GM10266 (cell line): ENCODE data around the gene CPO.

Experiments
- DNase-seq: peaks from one replicate; pipeline ENCODE4 v3.0.0; 2012; ENCODE audit errors: extremely low spot score
- TF ChIP-seq, protein P1 (sequence below): IDR thresholded peaks from 2 replicates; pipeline ENCODE4 v1.5.1; 2012; ENCODE audit warnings: mild to moderate bottlenecking, low read depth; ENCODE audit not compliant: control insufficient read depth, insufficient read depth; ENCODE audit errors: missing control alignments

CPO gene, protein sequence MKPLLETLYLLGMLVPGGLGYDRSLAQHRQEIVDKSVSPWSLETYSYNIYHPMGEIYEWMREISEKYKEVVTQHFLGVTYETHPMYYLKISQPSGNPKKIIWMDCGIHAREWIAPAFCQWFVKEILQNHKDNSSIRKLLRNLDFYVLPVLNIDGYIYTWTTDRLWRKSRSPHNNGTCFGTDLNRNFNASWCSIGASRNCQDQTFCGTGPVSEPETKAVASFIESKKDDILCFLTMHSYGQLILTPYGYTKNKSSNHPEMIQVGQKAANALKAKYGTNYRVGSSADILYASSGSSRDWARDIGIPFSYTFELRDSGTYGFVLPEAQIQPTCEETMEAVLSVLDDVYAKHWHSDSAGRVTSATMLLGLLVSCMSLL

DNA sequence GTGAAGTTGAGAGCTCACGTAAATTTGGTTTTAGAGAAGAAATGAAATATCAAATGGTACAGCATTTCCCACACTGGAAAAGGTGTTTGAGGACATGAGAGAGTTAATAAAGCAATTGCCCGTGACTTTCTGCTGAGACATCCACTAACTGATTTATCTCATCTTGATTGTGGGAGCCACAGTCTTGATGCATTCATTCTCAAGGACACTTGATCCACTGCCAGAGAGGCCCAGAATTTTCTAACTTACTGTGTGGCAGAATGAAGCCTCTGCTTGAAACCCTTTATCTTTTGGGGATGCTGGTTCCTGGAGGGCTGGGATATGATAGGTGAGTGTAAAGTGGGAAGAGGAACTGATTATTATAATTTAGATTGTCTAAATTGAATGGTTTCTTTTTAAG is at the start of gene CPO:
CPO (plus strand) TSS at position 179 of the 400 bp plus-strand sequence; CDS start at position 261, 82 bp downstream.
- TF ChIP-seq, protein P1, sequence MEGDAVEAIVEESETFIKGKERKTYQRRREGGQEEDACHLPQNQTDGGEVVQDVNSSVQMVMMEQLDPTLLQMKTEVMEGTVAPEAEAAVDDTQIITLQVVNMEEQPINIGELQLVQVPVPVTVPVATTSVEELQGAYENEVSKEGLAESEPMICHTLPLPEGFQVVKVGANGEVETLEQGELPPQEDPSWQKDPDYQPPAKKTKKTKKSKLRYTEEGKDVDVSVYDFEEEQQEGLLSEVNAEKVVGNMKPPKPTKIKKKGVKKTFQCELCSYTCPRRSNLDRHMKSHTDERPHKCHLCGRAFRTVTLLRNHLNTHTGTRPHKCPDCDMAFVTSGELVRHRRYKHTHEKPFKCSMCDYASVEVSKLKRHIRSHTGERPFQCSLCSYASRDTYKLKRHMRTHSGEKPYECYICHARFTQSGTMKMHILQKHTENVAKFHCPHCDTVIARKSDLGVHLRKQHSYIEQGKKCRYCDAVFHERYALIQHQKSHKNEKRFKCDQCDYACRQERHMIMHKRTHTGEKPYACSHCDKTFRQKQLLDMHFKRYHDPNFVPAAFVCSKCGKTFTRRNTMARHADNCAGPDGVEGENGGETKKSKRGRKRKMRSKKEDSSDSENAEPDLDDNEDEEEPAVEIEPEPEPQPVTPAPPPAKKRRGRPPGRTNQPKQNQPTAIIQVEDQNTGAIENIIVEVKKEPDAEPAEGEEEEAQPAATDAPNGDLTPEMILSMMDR: no peak

DNA sequence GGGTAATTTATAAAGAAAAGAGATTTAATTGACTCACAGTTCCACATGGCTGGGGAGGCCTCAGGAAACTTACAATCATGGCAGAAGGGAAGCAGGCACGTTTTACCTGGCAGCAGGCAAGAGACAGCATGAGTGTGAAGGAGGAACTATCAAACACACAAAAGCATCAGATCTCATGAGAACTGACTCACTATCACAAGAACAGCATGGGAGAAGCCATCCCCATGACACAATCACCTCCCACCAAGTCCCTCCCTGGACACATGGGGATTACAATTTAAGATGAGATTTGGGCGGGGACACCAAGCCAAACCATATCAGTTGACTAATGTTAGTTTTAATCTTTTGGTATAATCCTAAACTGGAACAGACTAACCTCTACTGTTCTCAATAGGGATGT is 49.1 kb upstream of the CPO start:
- TF ChIP-seq, protein P1: no peak
- DNase-seq: no peak

More for the DNA sequence above, at the start of gene CPO:
- DNase-seq: no peak

DNA sequence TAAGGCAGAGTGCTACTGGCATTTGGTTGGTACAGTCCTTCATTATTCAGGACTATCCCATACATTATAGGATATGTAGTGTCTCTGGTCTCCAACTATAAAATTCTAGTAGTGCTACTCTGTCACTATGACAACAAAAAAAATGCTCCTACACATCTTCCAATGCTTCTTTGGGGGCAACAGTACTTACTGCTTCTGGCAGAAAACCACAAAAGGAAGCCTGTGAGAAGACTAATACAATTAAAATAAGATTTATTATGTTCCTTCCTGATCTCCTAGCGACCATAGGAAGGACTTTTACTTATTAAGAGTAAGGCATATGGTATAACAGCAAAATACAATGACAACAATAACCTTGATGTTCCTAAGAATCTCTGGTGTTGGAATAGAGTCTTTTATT is 48.4 kb upstream of the CPO start:
- no peak for DNase-seq
- TF ChIP-seq, protein P1: no peak

DNA sequence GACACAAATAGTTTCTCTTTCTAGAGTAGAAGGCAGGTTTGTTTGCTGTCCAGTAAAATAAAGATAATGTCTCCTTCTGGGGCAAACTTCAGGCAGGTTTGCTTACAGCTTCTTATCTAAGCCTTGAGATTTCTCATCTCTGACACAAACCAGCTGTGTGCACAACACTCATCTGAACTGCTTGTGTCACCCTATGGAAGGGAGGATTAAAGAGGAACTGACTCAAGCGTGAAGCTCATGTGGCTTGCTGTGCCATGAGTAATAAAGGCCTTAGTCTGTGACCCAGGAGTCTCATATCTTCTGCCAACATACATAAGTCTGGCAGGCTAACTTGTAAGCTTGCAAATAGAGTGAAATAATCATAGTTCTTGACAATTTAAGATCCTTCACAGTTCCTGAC is 24.2 kb upstream of the CPO start:
- DNase-seq: no peak
- TF ChIP-seq, protein P1: no peak

DNA sequence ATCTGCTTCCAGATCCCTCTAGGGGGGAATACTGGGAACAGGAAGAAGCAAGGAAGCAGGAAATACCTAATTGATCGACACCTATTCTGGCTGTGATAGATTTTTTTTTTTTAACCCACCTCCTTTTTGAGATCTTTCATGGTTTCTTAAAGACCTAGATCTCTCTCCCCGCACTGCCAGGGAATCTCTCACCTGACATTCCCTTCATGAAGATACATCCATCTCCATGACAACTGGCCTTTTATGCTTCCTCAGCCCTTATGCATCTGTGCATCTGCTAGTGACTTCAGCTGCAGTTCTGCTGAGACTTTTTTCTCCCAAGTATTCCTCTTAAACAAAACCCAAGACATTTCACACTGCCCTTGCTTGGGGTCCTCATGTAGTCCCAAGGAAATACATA is 21.1 kb upstream of the CPO start:
- TF ChIP-seq, protein P1: no peak
- DNase-seq: no peak

DNA sequence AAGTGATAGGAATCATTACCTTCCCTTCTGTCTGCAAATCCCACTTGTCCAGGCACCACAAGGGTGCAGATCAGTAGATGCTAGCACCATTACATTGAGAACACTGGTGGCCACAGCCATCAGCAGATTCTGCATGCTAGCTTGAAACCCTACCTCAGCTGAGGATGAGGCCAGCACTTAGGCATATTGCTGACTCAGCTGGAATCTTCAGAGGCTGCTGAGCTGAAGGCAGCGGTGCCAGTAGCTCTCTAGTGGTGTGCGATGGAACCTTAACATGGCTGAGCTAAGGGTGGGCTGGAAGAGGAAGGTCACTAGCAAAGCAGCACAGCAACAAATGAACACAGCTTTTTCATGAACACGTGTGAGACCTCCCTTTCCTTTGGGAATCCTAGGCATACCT is 19.0 kb upstream of the CPO start:
- TF ChIP-seq, protein P1: no peak
- DNase-seq: no peak

DNA sequence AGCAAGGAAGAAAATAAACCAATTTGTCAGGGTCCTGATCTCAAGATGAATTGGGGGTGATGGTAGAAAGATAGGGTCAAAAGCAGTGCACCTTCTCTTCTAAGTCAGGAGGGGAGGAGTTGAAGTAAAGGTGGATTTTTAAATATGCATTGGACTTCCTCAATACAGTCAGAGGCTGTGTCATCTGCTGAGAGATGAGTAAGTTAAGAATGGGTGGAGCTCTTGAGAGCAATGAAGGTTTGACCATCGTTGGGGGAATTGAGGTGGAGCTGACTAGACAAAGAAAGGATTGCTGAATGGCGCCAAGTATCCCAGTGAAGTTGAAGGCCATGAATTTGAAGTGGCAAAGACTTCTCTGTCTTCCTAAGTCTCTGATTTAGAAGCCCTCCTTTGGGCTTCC is 18.4 kb upstream of the CPO start:
- TF ChIP-seq, protein P1: no peak
- no peak for DNase-seq
